DND-41 (cell line): ENCODE data around the gene CNOT1.
"Not testable (repeated sequence)": the region's sequence is repeated elsewhere in the genome, so short reads cannot be mapped to it uniquely, and the experiment has no call there.

Experiments
- ATAC-seq: fragments of 200-7000 bp; cut with Tn5 transposase; 3 replicates; pipeline ENCODE4 v1.9.1; 2021; ENCODE audit warnings: low read depth; ENCODE audit not compliant: insufficient read depth
- DNase-seq: peaks from one replicate; pipeline ENCODE4 v3.0.0-alpha.2; 2020
- H2AFZ ChIP-seq: 2 replicates; pipeline ENCODE4 v1.6.0; 2012; ENCODE audit warnings: low read depth, low read length
- H3K27ac ChIP-seq: 2 replicates; pipeline ENCODE4 v1.5.1; 2012; ENCODE audit warnings: low read length, inconsistent platforms
- H3K27me3 ChIP-seq: fragments of 200-600 bp; sonication (generic); 2 replicates; pipeline ENCODE4 v1.6.0; 2012; ENCODE audit warnings: low read length, mild to moderate bottlenecking, inconsistent platforms; ENCODE audit not compliant: insufficient read depth, poor library complexity
- H3K36me3 ChIP-seq: 2 replicates; pipeline ENCODE4 v1.5.1; 2012; ENCODE audit warnings: low read length, inconsistent platforms; ENCODE audit not compliant: insufficient read depth
- H3K4me1 ChIP-seq: 2 replicates; pipeline ENCODE4 v1.5.1; 2012; ENCODE audit warnings: mild to moderate bottlenecking, low read length; ENCODE audit not compliant: insufficient read depth
- H3K4me2 ChIP-seq: 2 replicates; pipeline ENCODE4 v1.6.0; 2012; ENCODE audit warnings: mild to moderate bottlenecking, moderate library complexity, low read length, inconsistent platforms; ENCODE audit not compliant: insufficient read depth
- H3K4me3 ChIP-seq, 2 experiments: fragments of 200-600 bp in 1 of 2; shearing (Covaris generic) in 1 of 2; 2 replicates each; pipeline ENCODE4 v1.5.1; 2012 to 2016; ENCODE audit warnings: inconsistent platforms in 2 of 2, low read length in 2 of 2, mild to moderate bottlenecking in 2 of 2, low read depth in 1 of 2, moderate library complexity in 1 of 2
- H3K79me2 ChIP-seq: 2 replicates; pipeline ENCODE4 v1.6.0; 2012; ENCODE audit warnings: low read length, inconsistent platforms; ENCODE audit not compliant: insufficient read depth
- H3K9ac ChIP-seq: 2 replicates; pipeline ENCODE4 v1.6.0; 2012; ENCODE audit warnings: low read depth, mild to moderate bottlenecking, inconsistent platforms, low read length, moderate library complexity
- H3K9me3 ChIP-seq: 2 replicates; pipeline ENCODE4 v1.5.1; 2012; ENCODE audit warnings: low read length, moderate library complexity, mild to moderate bottlenecking, inconsistent platforms; ENCODE audit not compliant: insufficient read depth, severe bottlenecking
- H4K20me1 ChIP-seq: 2 replicates; pipeline ENCODE4 v1.6.0; 2012; ENCODE audit warnings: low read length; ENCODE audit not compliant: insufficient read depth
- EZH2 ChIP-seq: IDR thresholded peaks from 3 replicates; pipeline ENCODE4 v1.6.1; 2012; ENCODE audit warnings: borderline replicate concordance, low read depth, mild to moderate bottlenecking, moderate library complexity, low read length, inconsistent platforms; ENCODE audit not compliant: severe bottlenecking
- TF ChIP-seq, protein P1 (sequence below): IDR thresholded peaks from 2 replicates; pipeline ENCODE4 v1.5.1; 2012; ENCODE audit warnings: borderline replicate concordance, low read length, moderate library complexity, mild to moderate bottlenecking; ENCODE audit not compliant: poor library complexity, severe bottlenecking; ENCODE audit errors: extremely low read depth

Gene CNOT1

DNA sequence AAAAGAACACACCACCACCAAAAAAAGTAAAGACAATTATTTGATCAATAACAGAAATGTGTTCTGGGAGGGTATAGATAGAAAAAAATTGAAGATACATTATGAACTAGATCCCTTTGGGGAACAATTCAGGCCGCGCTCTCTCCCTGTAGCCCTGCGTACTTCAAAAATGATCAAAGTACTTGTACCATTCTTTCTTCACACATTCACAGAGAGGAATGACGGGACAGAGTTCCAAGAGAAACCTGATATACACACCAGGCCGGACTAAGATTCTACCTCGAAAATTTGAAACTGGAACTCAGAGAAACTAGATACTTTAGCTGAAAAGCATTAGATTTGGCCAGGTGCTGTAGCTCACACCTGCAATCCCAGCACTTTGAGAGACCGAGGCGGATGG, 50.0 kb downstream of the CNOT1 start:
- no peak overlapping the region for H2AFZ ChIP-seq
- no peaks in the 10 kb centered on the region for H3K9me3 ChIP-seq
- H3K27me3 ChIP-seq = no peaks in the 10 kb centered on the region
- DNase-seq (no peak), ATAC-seq (no peak)
- no peaks in the 10 kb centered on the region for H3K4me1 ChIP-seq
- H3K4me2 ChIP-seq = no peak overlapping the region
- TF ChIP-seq, protein P1, sequence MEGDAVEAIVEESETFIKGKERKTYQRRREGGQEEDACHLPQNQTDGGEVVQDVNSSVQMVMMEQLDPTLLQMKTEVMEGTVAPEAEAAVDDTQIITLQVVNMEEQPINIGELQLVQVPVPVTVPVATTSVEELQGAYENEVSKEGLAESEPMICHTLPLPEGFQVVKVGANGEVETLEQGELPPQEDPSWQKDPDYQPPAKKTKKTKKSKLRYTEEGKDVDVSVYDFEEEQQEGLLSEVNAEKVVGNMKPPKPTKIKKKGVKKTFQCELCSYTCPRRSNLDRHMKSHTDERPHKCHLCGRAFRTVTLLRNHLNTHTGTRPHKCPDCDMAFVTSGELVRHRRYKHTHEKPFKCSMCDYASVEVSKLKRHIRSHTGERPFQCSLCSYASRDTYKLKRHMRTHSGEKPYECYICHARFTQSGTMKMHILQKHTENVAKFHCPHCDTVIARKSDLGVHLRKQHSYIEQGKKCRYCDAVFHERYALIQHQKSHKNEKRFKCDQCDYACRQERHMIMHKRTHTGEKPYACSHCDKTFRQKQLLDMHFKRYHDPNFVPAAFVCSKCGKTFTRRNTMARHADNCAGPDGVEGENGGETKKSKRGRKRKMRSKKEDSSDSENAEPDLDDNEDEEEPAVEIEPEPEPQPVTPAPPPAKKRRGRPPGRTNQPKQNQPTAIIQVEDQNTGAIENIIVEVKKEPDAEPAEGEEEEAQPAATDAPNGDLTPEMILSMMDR = no peak
- TF ChIP-seq EZH2 = no peak
- no peak overlapping the region for H3K9ac ChIP-seq
- no peak overlapping the region for H3K4me3 ChIP-seq
- H3K79me2 ChIP-seq = peaks cover 7% of the 10 kb centered on the region
- H3K27ac ChIP-seq = no peak overlapping the region
- peaks cover 7% of the 10 kb centered on the region; the same call in 1 of the 2 replicates for H4K20me1 ChIP-seq
- peaks cover 98% of the 10 kb centered on the region for H3K36me3 ChIP-seq

DNA sequence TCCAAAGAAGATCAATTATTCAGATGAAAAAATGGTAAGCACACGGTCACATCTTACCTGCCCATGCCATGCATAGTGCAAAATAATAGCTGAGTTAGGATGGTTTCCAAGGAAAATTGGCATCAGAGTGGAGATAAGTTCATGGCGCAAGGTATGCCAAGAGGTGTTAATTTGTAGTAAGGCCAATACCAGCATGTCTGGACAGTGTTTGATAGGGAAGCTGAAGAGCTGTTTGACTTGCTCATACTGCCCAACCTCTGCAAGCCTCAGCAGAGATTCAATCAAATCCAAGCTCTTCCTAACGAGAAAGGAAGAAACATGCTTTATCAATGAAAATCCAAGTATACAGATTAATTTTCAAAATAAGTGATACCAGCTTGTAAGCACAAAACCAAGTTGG, 51.0 kb downstream of the CNOT1 start:
- H3K27me3 ChIP-seq = no peaks in the 10 kb centered on the region

DNA sequence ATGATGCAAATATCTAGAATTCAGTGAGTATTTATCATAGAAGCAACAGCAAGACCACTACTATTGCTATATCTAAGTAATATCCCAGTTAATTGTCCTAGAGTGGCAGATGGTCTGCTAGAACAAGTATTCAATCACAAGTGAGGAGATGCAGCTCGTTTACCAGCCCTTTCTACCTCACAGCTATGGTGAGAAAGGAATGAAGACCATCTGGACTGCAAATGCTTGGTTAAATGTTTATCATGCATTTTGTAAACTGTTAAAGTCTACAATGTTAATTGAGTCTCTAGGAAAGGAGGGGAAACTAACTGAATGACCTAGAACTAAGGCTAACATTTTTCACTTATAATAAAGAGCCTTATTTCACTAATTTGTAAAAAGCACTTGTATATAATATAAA, 52.5 kb downstream of the CNOT1 start:
- DNase-seq = no peak
- Histone ChIP-seq H3K4me2 (no peak overlapping the region), H3K27me3 (no peaks in the 10 kb centered on the region), H3K36me3 (peaks cover 95% of the 10 kb centered on the region), H3K27ac (no peak overlapping the region), H2AFZ (no peak overlapping the region), H3K9ac (no peak overlapping the region), H3K4me3 (no peak overlapping the region), H3K4me1 (no peaks in the 10 kb centered on the region), H3K9me3 (no peaks in the 10 kb centered on the region), H4K20me1 (peaks cover 7% of the 10 kb centered on the region; the same call in 1 of the 2 replicates), H3K79me2 (peaks cover 13% of the 10 kb centered on the region)
- no peak for ATAC-seq
- TF ChIP-seq EZH2 = no peak
- TF ChIP-seq, protein P1 = no peak

More for the DNA sequence above, 51.0 kb downstream of the CNOT1 start:
- Histone ChIP-seq H3K9me3 (no peaks in the 10 kb centered on the region), H3K27ac (no peak overlapping the region), H4K20me1 (peaks cover 7% of the 10 kb centered on the region; the same call in 1 of the 2 replicates), H3K9ac (no peak overlapping the region), H3K36me3 (peaks cover 100% of the 10 kb centered on the region), H3K4me2 (no peak overlapping the region), H3K4me1 (no peaks in the 10 kb centered on the region), H3K79me2 (peaks cover 12% of the 10 kb centered on the region), H2AFZ (no peak overlapping the region), H3K4me3 (no peak overlapping the region)
- DNase-seq (no peak), ATAC-seq (no peak)
- TF ChIP-seq EZH2 = no peak
- TF ChIP-seq, protein P1 = no peak

DNA sequence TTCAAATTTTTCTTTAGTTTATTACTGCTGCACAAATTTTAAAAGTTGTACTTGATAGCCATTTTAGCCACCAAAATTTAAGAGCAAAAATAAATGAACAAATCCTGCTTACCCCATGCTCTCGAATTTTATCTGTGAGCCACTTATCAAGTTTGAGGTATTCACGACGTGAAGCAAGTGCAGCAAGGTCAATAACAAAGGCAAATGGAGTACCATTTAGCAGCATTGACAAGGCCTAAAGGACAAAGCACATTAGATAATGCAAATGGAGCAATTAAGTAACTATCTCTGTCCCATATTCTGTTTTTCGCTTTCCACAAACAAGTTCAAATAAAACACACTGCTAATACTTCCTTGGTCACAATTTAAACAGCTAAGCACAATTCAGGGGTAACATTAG, 54.7 kb downstream of the CNOT1 start:
- Histone ChIP-seq H3K79me2 (peaks cover 31% of the 10 kb centered on the region), H3K36me3 (peaks cover 94% of the 10 kb centered on the region), H3K4me2 (no peak overlapping the region), H3K27me3 (no peaks in the 10 kb centered on the region), H3K27ac (no peak overlapping the region), H3K4me1 (no peaks in the 10 kb centered on the region), H2AFZ (no peak overlapping the region), H3K9me3 (no peaks in the 10 kb centered on the region), H4K20me1 (peaks cover 9% of the 10 kb centered on the region; the same call in 1 of the 2 replicates), H3K9ac (no peak overlapping the region), H3K4me3 (no peak overlapping the region)
- no peak for TF ChIP-seq EZH2
- TF ChIP-seq, protein P1 = no peak
- DNase-seq = no peak
- no peak for ATAC-seq

DNA sequence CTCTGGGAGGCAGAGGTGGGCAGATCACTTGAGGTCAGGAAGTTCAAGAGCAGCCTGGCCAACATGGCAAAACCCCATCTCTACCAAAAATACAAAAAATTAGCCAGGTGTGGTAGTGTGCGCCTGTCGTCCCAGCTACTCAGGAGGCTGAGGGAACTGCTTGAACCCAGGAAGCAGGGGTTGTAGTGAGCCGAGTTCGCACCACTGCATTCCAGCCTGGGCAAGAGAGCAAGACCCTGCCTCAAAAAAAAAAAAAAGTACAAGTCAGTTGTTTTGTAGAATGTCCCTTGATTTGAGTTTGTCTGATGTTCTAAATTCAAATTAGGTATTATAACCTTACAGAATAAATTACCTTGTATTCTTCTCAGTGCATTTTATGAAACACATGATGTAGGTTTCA, 63.9 kb downstream of the CNOT1 start:
- Histone ChIP-seq H3K36me3 (peaks cover 94% of the 10 kb centered on the region), H4K20me1 (peaks cover 41% of the 10 kb centered on the region; the same call in 1 of the 2 replicates), H3K79me2 (peaks cover 83% of the 10 kb centered on the region)
- H3K9ac ChIP-seq, DNase-seq, H3K4me2 ChIP-seq, H3K4me1 ChIP-seq, H3K9me3 ChIP-seq, H3K4me3 ChIP-seq, H2AFZ ChIP-seq, H3K27ac ChIP-seq, ATAC-seq, H3K27me3 ChIP-seq: not testable (repeated sequence)
